ENCODE data around the gene IDH2. TPM values are rescaled to one million over a fixed set of nuclear protein-coding genes. Genes with fewer than 3 reads are reported as not detected.

Gene IDH2
- total and polyA plus RNA-seq, 2 of the 13 experiments (the other 11 are each of a cell fraction or from before 2014, with no cell fraction given): 121 to 145 TPM

DNA sequence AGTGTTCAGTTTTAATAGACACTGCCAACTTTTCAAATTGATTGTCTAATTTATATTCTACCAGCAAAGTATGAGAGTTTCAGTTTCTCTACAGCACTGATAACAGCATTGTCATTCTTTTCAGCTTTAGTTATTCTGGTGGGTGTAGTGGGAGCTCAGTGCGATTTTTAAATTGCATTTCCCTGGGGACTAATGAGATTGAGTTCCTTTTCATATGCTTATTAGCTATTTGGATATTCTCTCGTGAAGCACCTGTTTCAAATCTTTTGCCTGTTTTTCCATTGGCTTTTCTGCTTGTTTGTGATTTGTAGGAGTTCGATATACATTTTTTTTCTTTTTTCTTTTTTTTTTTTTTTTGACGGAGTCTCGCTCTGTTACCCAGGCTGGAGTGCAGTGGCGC lies 18.8 kb upstream of the IDH2 start:
- Histone ChIP-seq H3K9ac (ENCODE audit: insufficient read depth, low read depth, low read length) (no peak overlapping the region), H2AFZ (ENCODE audit: low read length) (no peak overlapping the region), H3K27ac (ENCODE audit: extremely low read length, insufficient read depth, low read length) (no peak overlapping the region), H4K20me1 (ENCODE audit: insufficient read depth, low read length) (no peaks in the 10 kb centered on the region), H3K4me1 (ENCODE audit: insufficient read depth, low read length) (peaks cover 25% of the 10 kb centered on the region), H3K27me3 (ENCODE audit: control insufficient read depth in 1 of 2, insufficient read depth in 2 of 2, low read length in 2 of 2) (0 out of 5 replicates have a peak, but pooled peaks cover 0 to 4% of the 10 kb centered on the region in 2 experiments), H3K79me2 (ENCODE audit: insufficient read depth, low read length) (no peaks in the 10 kb centered on the region), H3K36me3 (replicated peaks in 1 of 2; ENCODE audit: control insufficient read depth in 1 of 2, insufficient read depth in 2 of 2, low read length in 2 of 2) (no peaks in the 10 kb centered on the region), H3K4me3 (replicated peaks in 1 of 3; ENCODE audit: insufficient read depth in 1 of 3, low read depth in 2 of 3, low read length in 3 of 3) (no peak overlapping the region), H3K9me3 (ENCODE audit: low read length) (no peaks in the 10 kb centered on the region), H3K4me2 (ENCODE audit: low read depth, low read length) (no peak overlapping the region)
- no TSS peak for BruUV-seq (replicated peaks)
- POLR2A ChIA-PET: no interaction called here
- in situ Hi-C loops (cut with HindIII; ENCODE audit: extremely low pct_ligation_motif_present, low pct_unique_long_range_greater_than_20kb): no loop called here
- TF ChIP-seq, protein P1, sequence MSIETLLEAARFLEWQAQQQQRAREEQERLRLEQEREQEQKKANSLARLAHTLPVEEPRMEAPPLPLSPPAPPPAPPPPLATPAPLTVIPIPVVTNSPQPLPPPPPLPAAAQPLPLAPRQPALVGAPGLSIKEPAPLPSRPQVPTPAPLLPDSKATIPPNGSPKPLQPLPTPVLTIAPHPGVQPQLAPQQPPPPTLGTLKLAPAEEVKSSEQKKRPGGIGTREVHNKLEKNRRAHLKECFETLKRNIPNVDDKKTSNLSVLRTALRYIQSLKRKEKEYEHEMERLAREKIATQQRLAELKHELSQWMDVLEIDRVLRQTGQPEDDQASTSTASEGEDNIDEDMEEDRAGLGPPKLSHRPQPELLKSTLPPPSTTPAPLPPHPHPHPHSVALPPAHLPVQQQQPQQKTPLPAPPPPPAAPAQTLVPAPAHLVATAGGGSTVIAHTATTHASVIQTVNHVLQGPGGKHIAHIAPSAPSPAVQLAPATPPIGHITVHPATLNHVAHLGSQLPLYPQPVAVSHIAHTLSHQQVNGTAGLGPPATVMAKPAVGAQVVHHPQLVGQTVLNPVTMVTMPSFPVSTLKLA (IDR thresholded peaks at IDR 0.05): no peak
- TF ChIP-seq, protein P2, sequence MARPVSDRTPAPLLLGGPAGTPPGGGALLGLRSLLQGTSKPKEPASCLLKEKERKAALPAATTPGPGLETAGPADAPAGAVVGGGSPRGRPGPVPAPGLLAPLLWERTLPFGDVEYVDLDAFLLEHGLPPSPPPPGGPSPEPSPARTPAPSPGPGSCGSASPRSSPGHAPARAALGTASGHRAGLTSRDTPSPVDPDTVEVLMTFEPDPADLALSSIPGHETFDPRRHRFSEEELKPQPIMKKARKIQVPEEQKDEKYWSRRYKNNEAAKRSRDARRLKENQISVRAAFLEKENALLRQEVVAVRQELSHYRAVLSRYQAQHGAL (CRISPR knock-in tag; IDR thresholded peaks at IDR 0.05; ENCODE audit: not compliant biosample characterization): no peak
- TF ChIP-seq RFXAP (CRISPR knock-in tag; IDR thresholded peaks at IDR 0.05; ENCODE audit: borderline replicate concordance): no peak
- TF ChIP-seq, protein P3, sequence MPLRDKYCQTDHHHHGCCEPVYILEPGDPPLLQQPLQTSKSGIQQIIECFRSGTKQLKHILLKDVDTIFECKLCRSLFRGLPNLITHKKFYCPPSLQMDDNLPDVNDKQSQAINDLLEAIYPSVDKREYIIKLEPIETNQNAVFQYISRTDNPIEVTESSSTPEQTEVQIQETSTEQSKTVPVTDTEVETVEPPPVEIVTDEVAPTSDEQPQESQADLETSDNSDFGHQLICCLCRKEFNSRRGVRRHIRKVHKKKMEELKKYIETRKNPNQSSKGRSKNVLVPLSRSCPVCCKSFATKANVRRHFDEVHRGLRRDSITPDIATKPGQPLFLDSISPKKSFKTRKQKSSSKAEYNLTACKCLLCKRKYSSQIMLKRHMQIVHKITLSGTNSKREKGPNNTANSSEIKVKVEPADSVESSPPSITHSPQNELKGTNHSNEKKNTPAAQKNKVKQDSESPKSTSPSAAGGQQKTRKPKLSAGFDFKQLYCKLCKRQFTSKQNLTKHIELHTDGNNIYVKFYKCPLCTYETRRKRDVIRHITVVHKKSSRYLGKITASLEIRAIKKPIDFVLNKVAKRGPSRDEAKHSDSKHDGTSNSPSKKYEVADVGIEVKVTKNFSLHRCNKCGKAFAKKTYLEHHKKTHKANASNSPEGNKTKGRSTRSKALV (CRISPR knock-in tag; IDR thresholded peaks at IDR 0.05): no peak
- no peak for TF ChIP-seq ZNF570 (CRISPR knock-in tag; IDR thresholded peaks at IDR 0.05; ENCODE audit: borderline replicate concordance)
- TF ChIP-seq SIN3B (IDR thresholded peaks at IDR 0.05; ENCODE audit: low read length): no peak
- no peak for TF ChIP-seq ZNF839 (CRISPR knock-in tag; IDR thresholded peaks at IDR 0.05; ENCODE audit: borderline replicate concordance)
- TF ChIP-seq RXRA (CRISPR knock-in tag; IDR thresholded peaks at IDR 0.05): no peak
- TF ChIP-seq, protein P4, sequence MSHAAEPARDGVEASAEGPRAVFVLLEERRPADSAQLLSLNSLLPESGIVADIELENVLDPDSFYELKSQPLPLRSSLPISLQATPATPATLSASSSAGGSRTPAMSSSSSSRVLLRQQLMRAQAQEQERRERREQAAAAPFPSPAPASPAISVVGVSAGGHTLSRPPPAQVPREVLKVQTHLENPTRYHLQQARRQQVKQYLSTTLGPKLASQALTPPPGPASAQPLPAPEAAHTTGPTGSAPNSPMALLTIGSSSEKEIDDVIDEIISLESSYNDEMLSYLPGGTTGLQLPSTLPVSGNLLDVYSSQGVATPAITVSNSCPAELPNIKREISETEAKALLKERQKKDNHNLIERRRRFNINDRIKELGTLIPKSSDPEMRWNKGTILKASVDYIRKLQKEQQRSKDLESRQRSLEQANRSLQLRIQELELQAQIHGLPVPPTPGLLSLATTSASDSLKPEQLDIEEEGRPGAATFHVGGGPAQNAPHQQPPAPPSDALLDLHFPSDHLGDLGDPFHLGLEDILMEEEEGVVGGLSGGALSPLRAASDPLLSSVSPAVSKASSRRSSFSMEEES (CRISPR knock-in tag; IDR thresholded peaks at IDR 0.05): no peak
- TF ChIP-seq POLR2AphosphoS5 (IDR thresholded peaks at IDR 0.05; ENCODE audit: low read depth, low read length): no peak
- TF ChIP-seq KDM3A (CRISPR knock-in tag; IDR thresholded peaks at IDR 0.05; ENCODE audit: low read depth): no peak
- no peak for TF ChIP-seq ZNF484 (CRISPR knock-in tag; IDR thresholded peaks at IDR 0.05; ENCODE audit: borderline replicate concordance, low read depth)
- TF ChIP-seq PHF21A (CRISPR knock-in tag; IDR thresholded peaks at IDR 0.05): no peak
- no peak for TF ChIP-seq JARID2 (CRISPR knock-in tag; IDR thresholded peaks at IDR 0.05; ENCODE audit: insufficient replicate concordance)
- TF ChIP-seq, protein P5, sequence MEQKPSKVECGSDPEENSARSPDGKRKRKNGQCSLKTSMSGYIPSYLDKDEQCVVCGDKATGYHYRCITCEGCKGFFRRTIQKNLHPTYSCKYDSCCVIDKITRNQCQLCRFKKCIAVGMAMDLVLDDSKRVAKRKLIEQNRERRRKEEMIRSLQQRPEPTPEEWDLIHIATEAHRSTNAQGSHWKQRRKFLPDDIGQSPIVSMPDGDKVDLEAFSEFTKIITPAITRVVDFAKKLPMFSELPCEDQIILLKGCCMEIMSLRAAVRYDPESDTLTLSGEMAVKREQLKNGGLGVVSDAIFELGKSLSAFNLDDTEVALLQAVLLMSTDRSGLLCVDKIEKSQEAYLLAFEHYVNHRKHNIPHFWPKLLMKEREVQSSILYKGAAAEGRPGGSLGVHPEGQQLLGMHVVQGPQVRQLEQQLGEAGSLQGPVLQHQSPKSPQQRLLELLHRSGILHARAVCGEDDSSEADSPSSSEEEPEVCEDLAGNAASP (CRISPR knock-in tag; IDR thresholded peaks at IDR 0.05; ENCODE audit: borderline replicate concordance): no peak
- intact Hi-C loops (cut with micrococcal nuclease; ENCODE audit: unreplicated experiment): no loop called here
- no peak for ATAC-seq
- 71% methylated on average over 6 of the region's 6 CpGs for WGBS (ENCODE audit: low lambda C conversion rate)
- DNase-seq (ENCODE audit: low spot score): no peak
- no peak for FAIRE-seq
- CTCF ChIA-PET (ENCODE audit: low intra/inter-chr PET ratio, low total read pairs): no interaction called here
